Pancreas (tissue), 10 donors: ENCODE results near the gene FANK1. TPM values are rescaled to one million over a fixed set of nuclear protein-coding genes. Genes with fewer than 3 reads are reported as not detected.
A peak's percentile ranks its signal among the peaks of the same experiment; 100 is the strongest.

Source experiments
- ATAC-seq, 4 donors: fragments of 200-7000 bp; cut with Tn5 transposase; one replicate each; pipeline versions ENCODE4 v1.8.0 to v1.9.1; 2020; ENCODE audit warnings: mild to moderate bottlenecking in 4 of 4, moderate library complexity in 4 of 4
- DNase-seq, 6 donors: peaks; one replicate each; pipeline ENCODE4 v3.0.0-alpha.2; 2020
- FAIRE-seq: peaks from 2 replicates; lab custom pipeline; 2012; peaks lifted over from hg19 to GRCh38; lab: Jason Lieb, UNC
- H3K27ac ChIP-seq, 4 donors: fragments of 200-600 bp; sonication (generic); 1 replicate in 3 of 4; 2 replicates in 1 of 4; pipeline versions ENCODE4 v1.5.0 to v1.8.0; 2020
- H3K27me3 ChIP-seq, 4 donors: fragments of 200-600 bp; one replicate each; pipeline ENCODE4 v1.8.0; 2021
- H3K36me3 ChIP-seq, 3 donors: fragments of 200-600 bp; sonication (generic) in 1 of 3; one replicate each; pipeline versions ENCODE4 v1.5.0 to v1.8.0; 2020 to 2021
- H3K4me1 ChIP-seq, 3 donors: fragments of 200-600 bp; one replicate each; pipeline ENCODE4 v1.8.0; 2021
- H3K4me3 ChIP-seq, 4 donors: fragments of 200-600 bp; sonication (generic) in 2 of 4; one replicate each; pipeline versions ENCODE4 v1.5.0 to v1.8.0; 2020 to 2021
- H3K9me3 ChIP-seq, 4 donors: fragments of 200-600 bp; one replicate each; pipeline ENCODE4 v1.8.0; 2021
- CTCF ChIP-seq, 4 donors: fragments of 200-600 bp; sonication (generic) in 3 of 4; IDR thresholded peaks; one replicate each; pipeline versions ENCODE4 v1.5.0 to v1.8.0; 2021; ENCODE audit warnings: antibody characterized with exemption in 4 of 4
- WGBS, 2 donors: extraction: QIAGEN DNeasy Blood & Tissue Kit; methylation state at CpG; one replicate each; pipeline ENCODE4 v1.1.7; 2013; 5-methylcytosine and 5-hydroxymethylcytosine counted together
- intact Hi-C, 3 donors: fragments of 100-400 bp; cut with DNase I; formaldehyde crosslinking; loops; one replicate each; pipeline versions ENCODE4 v1.11.1 to v1.14.2; 2022
- polyA plus RNA-seq, 2 donors: library from polyadenylated mRNA; stranded (reverse); fragments of 200-250 nt; gene quantifications; one replicate each; pipeline ENCODE4 v1.2.3, GENCODE V29; 2013
- total RNA-seq, 6 donors: library from RNA; stranded (reverse); fragmentation: NEBNext Ultra II Directional in 4 of 6; extraction: Animal tissue kit (Norgen Biotek cat#: 25700) in 4 of 6; gene quantifications; one replicate each; pipeline versions ENCODE4 v1.2.1 to v1.2.4, GENCODE V29; 2021 to 2023
- donor health status: healthy with polysubstance abuse.
- donor health status: DM: no; HTN: no; CAD: no; lungs with moderate emphysema.
- donor health status: DM: no; HTN: no; CAD: no.
- donor health status: control.
- donor health status: control.
- donor health status: Bipolar disorder and iron deficiency.
- donor health status: DM: yes; HTN: yes; CAD: no.
- donor health status: DM: no; HTN: no; CAD: no.
- donor health status: DM: no; HTN: no; CAD: no.
- donor health status: DM: yes; HTN: yes; CAD: no.

The FANK1 gene
- total and polyA plus RNA-seq, 8 donors, result 1.6 to 13.2 (median 3.2) TPM

- DNase-seq, result no peak
- Histone ChIP-seq H3K27ac (no peak overlapping the region), H3K4me1 (no peaks in the 10 kb centered on the region), H3K4me3 (no peak overlapping the region), H3K27me3 (no peaks in the 10 kb centered on the region), H3K9me3 (no peaks in the 10 kb centered on the region), H3K36me3 (no peaks in the 10 kb centered on the region)
- FAIRE-seq, result no peak
- no peak for ATAC-seq
- TF ChIP-seq CTCF (IDR thresholded peaks at IDR 0.05), result no peak
- WGBS, 2 donors, result 90 to 91% methylated on average over 2 of the region's 2 CpGs
- intact Hi-C loops, result no loop called here
Measured at GRCh38 chr10:126034586-126034985, 138.2 kb downstream of the FANK1 start.

GRCh38 chr10:126036515-126036914 lies 140.2 kb downstream of the FANK1 start:
- DNase-seq (no peak), FAIRE-seq (no peak), ATAC-seq (no peak)
- Histone ChIP-seq H3K4me1 (peaks cover 0 to 3% (median 0%) of the 10 kb centered on the region in 3 donors), H3K27me3 (no peaks in the 10 kb centered on the region), H3K36me3 (no peaks in the 10 kb centered on the region), H3K27ac (no peak overlapping the region), H3K9me3 (no peaks in the 10 kb centered on the region), H3K4me3 (no peak overlapping the region)
- intact Hi-C loops, result no loop called here
- 77 to 82% methylated on average over 5 of the region's 5 CpGs for WGBS, 2 donors
- no peak for TF ChIP-seq CTCF (IDR thresholded peaks at IDR 0.05)

GRCh38 chr10:126037946-126038345 lies 141.6 kb downstream of the FANK1 start:
- H3K27me3 ChIP-seq, result no peaks in the 10 kb centered on the region
- no peak for ATAC-seq
- peaks cover 0 to 5% (median 0%) of the 10 kb centered on the region in 3 donors for H3K4me1 ChIP-seq
- H3K36me3 ChIP-seq, result no peaks in the 10 kb centered on the region
- no peak overlapping the region for H3K27ac ChIP-seq
- DNase-seq, result no peak
- TF ChIP-seq CTCF (IDR thresholded peaks at IDR 0.05), result no peak
- no peak for FAIRE-seq
- 75% methylated on average over 10 of the region's 10 CpGs for WGBS, 2 donors
- no peak overlapping the region for H3K4me3 ChIP-seq
- no peaks in the 10 kb centered on the region for H3K9me3 ChIP-seq
- intact Hi-C loops, result no loop called here

GRCh38 chr10:126041117-126041516 lies 144.8 kb downstream of the FANK1 start:
- intact Hi-C loops, result no loop called here
- WGBS, 2 donors, result 91 to 94% methylated on average over 4 of the region's 4 CpGs
- H3K27me3 ChIP-seq, result no peaks in the 10 kb centered on the region
- H3K36me3 ChIP-seq, result no peaks in the 10 kb centered on the region
- no peak for DNase-seq
- TF ChIP-seq CTCF (IDR thresholded peaks at IDR 0.05), result no peak
- H3K4me3 ChIP-seq, result no peak overlapping the region
- H3K27ac ChIP-seq, result peak overlapping the region in 2 of 4 donors; percentile 62 to 80
- H3K4me1 ChIP-seq, result peaks cover 0 to 5% (median 0%) of the 10 kb centered on the region in 3 donors
- no peaks in the 10 kb centered on the region for H3K9me3 ChIP-seq
- no peak for ATAC-seq
- FAIRE-seq, result no peak

GRCh38 chr10:126041804-126042231 lies 145.5 kb downstream of the FANK1 start:
- WGBS, 2 donors, result 9 to 10% methylated on average over 12 of the region's 12 CpGs
- no peak overlapping the region for H3K4me3 ChIP-seq
- no peak for FAIRE-seq
- no peaks in the 10 kb centered on the region for H3K27me3 ChIP-seq
- no peaks in the 10 kb centered on the region for H3K9me3 ChIP-seq
- ATAC-seq, result peak; percentile 96 to 98 (median 96)
- TF ChIP-seq CTCF (IDR thresholded peaks at IDR 0.05), result no peak
- H3K27ac ChIP-seq, result peak overlapping the region in 3 of 4 donors; percentile 46 to 80 (median 62)
- H3K4me1 ChIP-seq, result peaks cover 0 to 5% (median 0%) of the 10 kb centered on the region in 3 donors
- intact Hi-C loops, result no loop called here
- H3K36me3 ChIP-seq, result no peaks in the 10 kb centered on the region
- DNase-seq, result peak; percentile 70 to 91 (median 76)
